HG02885 (cell line): ENCODE data around the gene SIDT1.

Experiments
- ATAC-seq: cut with Tn5 transposase; IDR thresholded peaks from one replicate; pipeline ENCODE4 v1.9.1; 2021; ENCODE audit warnings: mild to moderate bottlenecking; ENCODE audit not compliant: unreplicated experiment, poor library complexity

SIDT1 gene

DNA sequence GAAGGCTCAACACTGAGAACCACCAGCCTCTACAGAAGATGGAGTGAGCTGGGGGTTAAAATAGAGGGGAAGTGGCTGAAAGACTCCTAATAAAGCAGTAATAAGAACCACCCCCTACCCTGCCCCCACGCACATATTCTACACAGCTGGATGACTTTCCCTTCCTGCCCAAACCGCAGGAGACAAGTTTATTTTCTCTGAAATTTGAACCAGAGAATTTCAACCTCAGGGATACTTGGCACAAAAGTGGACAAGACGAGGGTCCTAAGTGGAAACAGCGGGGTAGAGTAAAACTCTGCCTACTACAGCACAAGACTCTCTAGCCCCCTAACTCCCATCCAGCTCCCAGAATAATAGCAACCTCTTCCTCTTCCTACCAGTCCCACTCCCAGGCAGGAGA lies 135.7 kb downstream of the SIDT1 start:
- ATAC-seq: no peak

DNA sequence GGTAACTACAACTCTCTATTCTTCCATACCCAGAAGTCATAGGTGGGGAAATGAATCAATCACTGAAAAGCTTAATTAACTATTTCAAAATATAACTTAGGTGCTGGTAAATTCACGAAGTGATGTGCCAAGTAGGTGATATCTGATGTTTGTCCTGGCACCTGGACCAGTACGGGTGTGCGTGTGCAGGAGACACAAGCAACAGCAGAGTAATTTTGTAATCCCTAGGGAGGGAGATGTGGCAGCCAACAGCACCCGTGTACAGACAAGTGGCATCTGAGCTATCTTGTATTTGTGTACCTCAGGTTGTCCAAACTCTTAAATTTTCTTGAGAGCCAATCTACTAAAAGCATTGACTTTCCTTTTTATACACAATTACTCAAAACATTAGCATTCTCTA lies 141.2 kb downstream of the SIDT1 start:
- ATAC-seq: no peak

DNA sequence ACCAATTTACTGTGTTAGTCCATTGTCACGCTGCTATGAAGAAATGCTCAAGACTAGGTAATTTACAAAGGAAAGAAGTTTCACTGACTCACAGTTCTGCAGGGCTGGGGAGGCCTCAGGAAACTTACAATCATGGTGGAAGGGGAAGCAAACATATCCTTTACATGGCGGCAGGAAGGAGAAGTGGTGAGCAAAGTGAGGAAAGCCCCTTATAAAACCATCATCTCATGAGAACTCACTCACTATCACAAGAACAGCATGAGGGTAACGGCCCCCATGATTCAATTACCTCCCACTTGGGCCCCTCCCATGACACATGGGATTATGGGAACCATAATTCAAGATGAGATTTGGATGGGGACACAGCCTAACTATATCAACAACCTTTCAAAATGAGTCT lies 143.9 kb downstream of the SIDT1 start:
- ATAC-seq: no peak

GRCh38 chr3:113677737-113678136 lies 145.4 kb downstream of the SIDT1 start:
- ATAC-seq: no peak

GRCh38 chr3:113678773-113679172 lies 146.4 kb downstream of the SIDT1 start:
- no peak for ATAC-seq
